ENCODE data around the gene XRCC5. TPM values are rescaled to one million over a fixed set of nuclear protein-coding genes. Genes with fewer than 3 reads are reported as not detected.
A peak's percentile ranks its signal among the peaks of the same experiment; 100 is the strongest.

XRCC5 gene
- total RNA-seq, 3 donors from 2014 or later = 169 to 207 (median 175) TPM

DNA sequence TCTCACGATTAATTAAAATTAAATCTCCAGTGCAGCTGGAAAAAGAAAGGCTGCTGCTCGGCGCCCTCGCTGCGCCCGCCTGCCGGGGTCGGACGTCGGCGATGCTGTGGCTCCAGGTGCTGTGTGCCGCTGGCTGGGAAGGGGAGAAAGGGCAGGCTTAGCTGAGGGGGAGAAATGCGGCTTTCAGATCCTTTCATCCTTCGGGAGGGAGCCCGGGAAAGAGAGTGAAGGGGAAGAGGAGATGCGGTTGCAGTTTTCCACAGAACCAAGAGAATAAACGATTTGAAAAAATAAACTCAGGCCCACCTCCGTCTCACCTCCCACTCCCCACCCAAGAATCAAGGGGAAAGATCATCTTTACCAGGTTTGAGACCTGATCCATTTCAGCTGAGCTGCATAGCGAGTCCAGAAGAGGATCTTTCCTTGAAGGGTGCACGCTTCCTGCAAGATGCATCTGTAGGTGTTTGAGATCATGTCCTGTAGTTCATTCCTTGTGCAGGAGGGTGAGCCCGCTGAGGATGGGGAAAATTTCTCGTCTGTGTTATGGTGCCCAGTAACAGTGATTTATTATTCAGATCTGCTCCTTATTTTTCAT is 26.9 kb upstream of the XRCC5 start:
- TF ChIP-seq, protein P1, sequence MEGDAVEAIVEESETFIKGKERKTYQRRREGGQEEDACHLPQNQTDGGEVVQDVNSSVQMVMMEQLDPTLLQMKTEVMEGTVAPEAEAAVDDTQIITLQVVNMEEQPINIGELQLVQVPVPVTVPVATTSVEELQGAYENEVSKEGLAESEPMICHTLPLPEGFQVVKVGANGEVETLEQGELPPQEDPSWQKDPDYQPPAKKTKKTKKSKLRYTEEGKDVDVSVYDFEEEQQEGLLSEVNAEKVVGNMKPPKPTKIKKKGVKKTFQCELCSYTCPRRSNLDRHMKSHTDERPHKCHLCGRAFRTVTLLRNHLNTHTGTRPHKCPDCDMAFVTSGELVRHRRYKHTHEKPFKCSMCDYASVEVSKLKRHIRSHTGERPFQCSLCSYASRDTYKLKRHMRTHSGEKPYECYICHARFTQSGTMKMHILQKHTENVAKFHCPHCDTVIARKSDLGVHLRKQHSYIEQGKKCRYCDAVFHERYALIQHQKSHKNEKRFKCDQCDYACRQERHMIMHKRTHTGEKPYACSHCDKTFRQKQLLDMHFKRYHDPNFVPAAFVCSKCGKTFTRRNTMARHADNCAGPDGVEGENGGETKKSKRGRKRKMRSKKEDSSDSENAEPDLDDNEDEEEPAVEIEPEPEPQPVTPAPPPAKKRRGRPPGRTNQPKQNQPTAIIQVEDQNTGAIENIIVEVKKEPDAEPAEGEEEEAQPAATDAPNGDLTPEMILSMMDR (IDR thresholded peaks at IDR 0.05) = no peak
- H3K36me3 ChIP-seq (ENCODE audit: low read depth) = no peaks in the 10 kb centered on the region
- DNase-seq (peak in 1 of 3 donors; percentile 53), ATAC-seq (peak; percentile 16)
- H3K9me3 ChIP-seq = no peaks in the 10 kb centered on the region
- H3K4me3 ChIP-seq = peak overlapping the region; percentile 31
- intact Hi-C loops (cut with DNase I, micrococcal nuclease) = no loop called here
- peaks cover 10% of the 10 kb centered on the region for H3K4me1 ChIP-seq (ENCODE audit: low read depth)

DNA sequence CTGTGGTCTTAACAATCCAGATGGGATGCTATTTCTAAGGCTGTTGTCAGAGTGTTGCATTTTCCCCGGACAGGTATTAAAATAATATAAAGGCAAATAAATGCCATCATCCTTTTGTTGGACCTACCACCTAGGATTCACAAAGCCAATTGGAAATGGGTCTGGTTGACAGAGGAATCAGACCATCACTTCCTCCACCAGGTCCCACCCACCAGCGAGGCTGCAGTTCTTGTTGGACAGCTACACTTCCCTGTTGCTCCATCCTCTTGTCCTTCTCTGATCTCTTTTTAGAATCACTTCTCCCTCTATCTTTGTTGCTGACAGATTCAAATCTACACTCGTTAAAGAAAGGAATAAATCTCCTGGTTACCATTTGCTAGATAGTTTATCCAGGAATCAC is 26.3 kb upstream of the XRCC5 start:
- TF ChIP-seq, protein P1 (IDR thresholded peaks at IDR 0.05) = no peak
- peaks cover 10% of the 10 kb centered on the region for H3K4me1 ChIP-seq (ENCODE audit: low read depth)
- DNase-seq = no peak
- H3K36me3 ChIP-seq (ENCODE audit: low read depth) = no peaks in the 10 kb centered on the region
- intact Hi-C loops (cut with DNase I, micrococcal nuclease) = no loop called here
- H3K4me3 ChIP-seq = no peak overlapping the region
- H3K9me3 ChIP-seq = no peaks in the 10 kb centered on the region
- no peak for ATAC-seq

DNA sequence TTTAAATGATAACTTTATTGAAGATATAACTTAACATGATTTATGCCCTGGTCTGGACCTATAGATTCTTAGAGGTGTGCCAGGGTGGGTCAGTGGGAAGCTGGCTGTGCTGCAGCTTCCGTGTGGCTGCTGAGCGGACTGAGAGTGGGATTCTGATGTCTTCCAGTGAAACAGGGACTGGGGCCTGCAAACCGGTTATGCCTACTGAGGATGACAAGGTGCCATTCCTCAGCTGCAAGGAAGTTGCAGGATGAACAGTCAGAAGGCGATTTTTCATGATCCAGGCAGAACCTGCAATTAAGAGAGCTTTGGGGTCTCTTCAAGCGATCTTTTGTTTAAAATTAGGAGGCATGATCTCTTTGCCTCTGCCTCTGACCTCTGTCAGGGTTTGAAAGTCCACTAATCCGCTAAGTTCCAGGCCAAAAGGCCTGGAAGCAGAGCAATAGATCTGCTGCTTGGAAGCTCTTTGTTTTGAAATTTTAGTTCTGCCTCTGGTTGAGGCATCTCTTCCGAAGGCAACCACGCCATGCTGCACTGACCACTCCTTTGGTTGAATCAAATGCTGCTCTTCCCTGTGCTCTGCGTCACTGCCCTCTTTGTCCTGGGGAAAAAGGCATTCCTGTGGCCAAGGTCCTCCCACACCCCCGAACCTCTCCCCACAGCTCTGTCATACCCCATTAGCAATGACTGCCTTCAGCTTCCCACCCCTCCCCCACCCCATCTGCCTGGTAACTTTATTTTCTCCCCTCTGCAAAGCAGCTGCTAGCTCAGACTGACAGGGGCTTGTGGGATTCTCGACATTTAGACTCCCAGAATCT is 25.5 kb upstream of the XRCC5 start:
- TF ChIP-seq, protein P1 (IDR thresholded peaks at IDR 0.05) = no peak
- Histone ChIP-seq H3K36me3 (ENCODE audit: low read depth) (no peaks in the 10 kb centered on the region), H3K4me1 (ENCODE audit: low read depth) (peaks cover 10% of the 10 kb centered on the region), H3K9me3 (no peaks in the 10 kb centered on the region), H3K4me3 (no peak overlapping the region)
- DNase-seq (no peak), ATAC-seq (no peak)
- intact Hi-C loops (cut with DNase I, micrococcal nuclease) = no loop called here

DNA sequence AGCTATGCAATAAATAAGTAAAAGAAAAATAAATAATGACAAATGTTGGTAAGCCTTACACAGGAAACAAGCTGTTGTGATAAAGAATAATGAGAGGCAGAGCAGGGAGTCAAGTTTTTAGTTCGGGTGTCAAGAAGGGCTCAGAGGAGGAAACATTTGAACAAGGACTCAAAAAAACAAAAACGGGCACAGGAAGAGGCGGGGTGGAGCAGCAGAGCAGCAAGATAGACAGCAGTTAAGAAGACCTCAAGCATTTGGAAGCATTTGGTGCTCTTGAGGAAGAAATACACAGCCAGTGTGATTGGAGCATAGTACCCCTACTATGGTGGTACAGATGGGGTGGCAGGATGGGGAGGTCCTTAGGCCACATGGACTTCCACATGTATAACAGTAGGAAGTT is 24.6 kb upstream of the XRCC5 start:
- Histone ChIP-seq H3K4me1 (ENCODE audit: low read depth) (peaks cover 10% of the 10 kb centered on the region), H3K9me3 (no peaks in the 10 kb centered on the region), H3K4me3 (no peak overlapping the region), H3K36me3 (ENCODE audit: low read depth) (no peaks in the 10 kb centered on the region)
- ATAC-seq = no peak
- DNase-seq = no peak
- intact Hi-C loops (cut with DNase I, micrococcal nuclease) = no loop called here
- TF ChIP-seq, protein P1 (IDR thresholded peaks at IDR 0.05) = no peak

DNA sequence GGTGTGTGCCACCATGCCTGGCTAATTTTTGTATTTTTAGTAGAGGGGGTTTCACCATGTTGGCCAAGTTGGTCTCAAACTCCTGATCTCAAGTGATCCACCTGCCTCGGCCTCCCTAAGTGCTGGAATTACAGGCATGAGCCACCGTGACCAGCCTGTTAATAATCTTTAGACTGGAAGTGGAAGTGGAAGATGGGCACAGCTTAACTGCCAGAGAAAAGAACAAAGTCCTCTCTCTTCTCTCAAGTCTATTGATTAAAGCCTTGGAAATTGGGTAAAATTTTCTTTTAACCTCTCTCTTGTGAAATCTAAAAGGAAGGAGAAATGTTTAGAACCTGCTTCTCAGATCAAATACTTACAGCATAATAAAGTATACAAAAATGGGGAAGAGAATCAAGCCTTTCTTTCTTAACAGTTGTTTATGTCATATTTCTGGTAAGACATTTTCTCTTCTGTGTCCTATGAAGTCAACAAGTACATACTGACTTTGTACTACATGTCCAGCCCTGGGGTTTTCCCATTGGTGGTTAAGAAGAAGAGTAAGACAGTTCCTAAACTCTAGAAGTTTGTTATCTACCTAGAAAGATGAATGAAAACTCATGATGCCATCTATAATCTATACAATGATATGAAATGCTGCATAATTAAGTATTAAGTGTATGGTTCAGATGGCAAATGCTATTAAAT is 22.8 kb upstream of the XRCC5 start:
- no peaks in the 10 kb centered on the region for H3K9me3 ChIP-seq
- H3K4me1 ChIP-seq (ENCODE audit: low read depth) = no peaks in the 10 kb centered on the region
- no peaks in the 10 kb centered on the region for H3K36me3 ChIP-seq (ENCODE audit: low read depth)
- TF ChIP-seq, protein P1 (IDR thresholded peaks at IDR 0.05) = no peak
- ATAC-seq (no peak), DNase-seq (no peak)
- intact Hi-C loops (cut with DNase I, micrococcal nuclease) = no loop called here
- H3K4me3 ChIP-seq = no peak overlapping the region

Measured in mucosa of descending colon (tissue), 3 donors.